Measurements from ENCODE around the gene GNAZ. TPM values are rescaled to one million over a fixed set of nuclear protein-coding genes. Genes with fewer than 3 reads are reported as not detected.

Gene GNAZ
- polyA plus RNA-seq, 1 donor (not counting 4 experiments of a cell fraction or from before 2014, with no cell fraction given) = 0.03 TPM

DNA sequence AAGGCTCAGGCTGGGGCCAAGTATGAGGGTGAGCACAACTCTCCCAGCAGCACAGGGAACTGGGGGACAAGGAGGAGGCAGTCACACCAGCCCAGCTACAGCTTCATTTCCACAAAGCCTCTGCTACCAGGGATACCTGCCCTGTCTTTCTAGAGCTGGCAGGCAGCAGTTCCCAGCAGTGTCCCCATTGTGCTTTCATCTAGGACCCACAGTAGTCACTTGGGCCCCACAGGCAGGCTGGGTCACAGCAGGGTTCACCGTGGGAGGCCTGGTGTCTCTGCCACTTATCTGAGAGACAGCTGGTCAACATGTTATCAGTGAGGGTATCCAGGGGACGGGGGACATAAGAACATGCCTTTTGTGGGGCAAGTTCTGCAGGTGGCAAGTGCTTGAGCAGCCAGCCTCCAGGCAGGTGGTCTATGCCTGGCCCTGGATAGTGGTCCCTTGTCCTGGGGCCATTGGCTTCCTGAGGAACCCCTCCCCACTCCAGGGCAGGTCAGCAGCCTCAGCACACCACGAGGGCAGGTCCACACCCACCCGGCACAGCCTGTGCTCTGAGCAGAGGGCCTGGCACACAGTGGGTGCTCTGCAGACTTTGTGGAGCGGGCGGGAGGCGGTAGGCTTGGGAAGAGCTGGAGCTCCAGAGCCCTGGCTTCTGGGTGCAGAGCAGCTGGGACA, 29.9 kb downstream of the GNAZ start:
- TF ChIP-seq EZH2 (IDR thresholded peaks at IDR 0.05; ENCODE audit: low read length) = no peak
- TF ChIP-seq, protein P1, sequence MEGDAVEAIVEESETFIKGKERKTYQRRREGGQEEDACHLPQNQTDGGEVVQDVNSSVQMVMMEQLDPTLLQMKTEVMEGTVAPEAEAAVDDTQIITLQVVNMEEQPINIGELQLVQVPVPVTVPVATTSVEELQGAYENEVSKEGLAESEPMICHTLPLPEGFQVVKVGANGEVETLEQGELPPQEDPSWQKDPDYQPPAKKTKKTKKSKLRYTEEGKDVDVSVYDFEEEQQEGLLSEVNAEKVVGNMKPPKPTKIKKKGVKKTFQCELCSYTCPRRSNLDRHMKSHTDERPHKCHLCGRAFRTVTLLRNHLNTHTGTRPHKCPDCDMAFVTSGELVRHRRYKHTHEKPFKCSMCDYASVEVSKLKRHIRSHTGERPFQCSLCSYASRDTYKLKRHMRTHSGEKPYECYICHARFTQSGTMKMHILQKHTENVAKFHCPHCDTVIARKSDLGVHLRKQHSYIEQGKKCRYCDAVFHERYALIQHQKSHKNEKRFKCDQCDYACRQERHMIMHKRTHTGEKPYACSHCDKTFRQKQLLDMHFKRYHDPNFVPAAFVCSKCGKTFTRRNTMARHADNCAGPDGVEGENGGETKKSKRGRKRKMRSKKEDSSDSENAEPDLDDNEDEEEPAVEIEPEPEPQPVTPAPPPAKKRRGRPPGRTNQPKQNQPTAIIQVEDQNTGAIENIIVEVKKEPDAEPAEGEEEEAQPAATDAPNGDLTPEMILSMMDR (optimal IDR thresholded peaks at IDR 0.05 in 1 of 3, IDR thresholded peaks at IDR 0.05 in 1 of 3, conservative IDR thresholded peaks at IDR 0.05 in 1 of 3; ENCODE audit: extremely low read depth in 1 of 3, insufficient read depth in 2 of 3, low read length in 3 of 3) = no peak
- FAIRE-seq (no peak), DNase-seq (ENCODE audit: low read depth, low spot score) (no peak)
- Histone ChIP-seq H4K20me1 (ENCODE audit: control insufficient read depth, extremely low read depth, insufficient read depth, low read length) (no peaks in the 10 kb centered on the region), H3K9me1 (ENCODE audit: control insufficient read depth, extremely low read depth, insufficient read depth, low read length) (no peaks in the 10 kb centered on the region), H3K36me3 (ENCODE audit: control insufficient read depth in 2 of 2, extremely low read depth in 1 of 2, insufficient read depth in 2 of 2, low read length in 2 of 2) (no peaks in the 10 kb centered on the region), H3K9ac (ENCODE audit: control insufficient read depth, extremely low read depth, insufficient read depth, low read length) (no peak overlapping the region), H3K4me2 (ENCODE audit: control insufficient read depth, extremely low read depth, insufficient read depth, low read depth, low read length) (no peak overlapping the region), H3K27me3 (ENCODE audit: control insufficient read depth, extremely low read depth, insufficient read depth, low read length) (no peaks in the 10 kb centered on the region), H2AFZ (ENCODE audit: control insufficient read depth, low read length) (no peak overlapping the region), H3K27ac (ENCODE audit: control insufficient read depth, insufficient read depth, low read length) (no peak overlapping the region), H3K4me1 (ENCODE audit: control insufficient read depth, extremely low read depth, insufficient read depth, low read length) (no peaks in the 10 kb centered on the region), H3K4me3 (ENCODE audit: control insufficient read depth in 2 of 3, extremely low read depth in 1 of 3, insufficient read depth in 2 of 3, low read depth in 1 of 3, low read length in 3 of 3) (no peak overlapping the region), H3K9me3 (ENCODE audit: control insufficient read depth, low read depth, low read length) (no peaks in the 10 kb centered on the region), H3K79me2 (ENCODE audit: control insufficient read depth, insufficient read depth, low read length) (no peaks in the 10 kb centered on the region)
- dilution Hi-C loops (cut with MboI; ENCODE audit: extremely low pct_ligation_motif_present, low sequenced_read_pairs) = no loop called here

DNA sequence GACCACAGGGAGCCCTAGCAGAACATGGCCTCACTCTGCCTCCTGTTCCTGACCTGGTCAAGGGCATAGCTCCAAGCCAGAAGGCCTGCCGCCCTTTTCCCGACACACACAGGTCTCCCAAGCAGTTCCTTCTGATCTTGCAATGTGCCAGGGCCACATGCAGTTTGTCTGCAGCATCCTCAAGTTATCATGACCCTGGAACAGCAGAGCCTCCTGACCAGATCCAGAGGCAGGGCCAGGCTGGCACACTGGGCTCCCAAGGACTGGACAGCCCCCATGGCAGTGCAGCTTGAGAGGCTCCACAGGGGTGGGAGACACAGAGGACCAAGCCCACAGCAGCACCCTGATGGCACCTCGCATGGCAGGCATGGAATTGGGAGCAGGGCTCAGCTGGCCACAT, 31.2 kb downstream of the GNAZ start:
- FAIRE-seq (no peak), DNase-seq (ENCODE audit: low read depth, low spot score) (no peak)
- Histone ChIP-seq H3K27ac (ENCODE audit: control insufficient read depth, insufficient read depth, low read length) (no peak overlapping the region), H4K20me1 (ENCODE audit: control insufficient read depth, extremely low read depth, insufficient read depth, low read length) (no peaks in the 10 kb centered on the region), H3K9me1 (ENCODE audit: control insufficient read depth, extremely low read depth, insufficient read depth, low read length) (no peaks in the 10 kb centered on the region), H3K4me3 (ENCODE audit: control insufficient read depth in 2 of 3, extremely low read depth in 1 of 3, insufficient read depth in 2 of 3, low read depth in 1 of 3, low read length in 3 of 3) (no peak overlapping the region), H3K79me2 (ENCODE audit: control insufficient read depth, insufficient read depth, low read length) (no peaks in the 10 kb centered on the region), H3K36me3 (ENCODE audit: control insufficient read depth in 2 of 2, extremely low read depth in 1 of 2, insufficient read depth in 2 of 2, low read length in 2 of 2) (no peaks in the 10 kb centered on the region), H3K27me3 (ENCODE audit: control insufficient read depth, extremely low read depth, insufficient read depth, low read length) (no peaks in the 10 kb centered on the region), H3K9me3 (ENCODE audit: control insufficient read depth, low read depth, low read length) (no peaks in the 10 kb centered on the region), H2AFZ (ENCODE audit: control insufficient read depth, low read length) (no peak overlapping the region), H3K4me2 (ENCODE audit: control insufficient read depth, extremely low read depth, insufficient read depth, low read depth, low read length) (no peak overlapping the region), H3K9ac (ENCODE audit: control insufficient read depth, extremely low read depth, insufficient read depth, low read length) (no peak overlapping the region), H3K4me1 (ENCODE audit: control insufficient read depth, extremely low read depth, insufficient read depth, low read length) (no peaks in the 10 kb centered on the region)
- no peak for TF ChIP-seq EZH2 (IDR thresholded peaks at IDR 0.05; ENCODE audit: low read length)
- TF ChIP-seq, protein P1 (optimal IDR thresholded peaks at IDR 0.05 in 1 of 3, IDR thresholded peaks at IDR 0.05 in 1 of 3, conservative IDR thresholded peaks at IDR 0.05 in 1 of 3; ENCODE audit: extremely low read depth in 1 of 3, insufficient read depth in 2 of 3, low read length in 3 of 3) = no peak
- dilution Hi-C loops (cut with MboI; ENCODE audit: extremely low pct_ligation_motif_present, low sequenced_read_pairs) = no loop called here

All from keratinocyte (primary cell).